ENCODE results near the gene DENND6B. TPM values are rescaled to one million over a fixed set of nuclear protein-coding genes. Genes with fewer than 3 reads are reported as not detected.

DENND6B gene
- total RNA-seq, 2 donors from 2014 or later = 2.2 TPM

- H3K27ac Mint-ChIP-seq = peak overlapping the region in 1 of 2 donors; percentile 81
- no peaks in the 10 kb centered on the region for H3K9me3 Mint-ChIP-seq
- H3K27me3 Mint-ChIP-seq = no peaks in the 10 kb centered on the region
- no peaks in the 10 kb centered on the region for H3K36me3 Mint-ChIP-seq
- H3K4me1 Mint-ChIP-seq (ENCODE audit: low read depth in 2 of 2) = peaks cover 7 to 12% of the 10 kb centered on the region in 2 donors
- ATAC-seq (no peak), DNase-seq (ENCODE audit: low spot score) (peak; percentile 56)
- H3K4me3 Mint-ChIP-seq = peak overlapping the region; percentile 59
These were observed 11.3 kb downstream of the DENND6B start for GRCh38 chr22:50315289-50316113.

- peak; percentile 85 for DNase-seq (ENCODE audit: low spot score)
- H3K9me3 Mint-ChIP-seq = no peaks in the 10 kb centered on the region
- ATAC-seq = peak; percentile 93 to 94
- no peaks in the 10 kb centered on the region for H3K27me3 Mint-ChIP-seq
- peaks cover 7 to 12% of the 10 kb centered on the region in 2 donors for H3K4me1 Mint-ChIP-seq (ENCODE audit: low read depth in 2 of 2)
- no peaks in the 10 kb centered on the region for H3K36me3 Mint-ChIP-seq
- peak overlapping the region; percentile 90 for H3K4me3 Mint-ChIP-seq
- peak overlapping the region; percentile 75 to 81 for H3K27ac Mint-ChIP-seq
These were observed 12.1 kb downstream of the DENND6B start for GRCh38 chr22:50314455-50315288.

- ATAC-seq = no peak
- peak overlapping the region; percentile 57 to 75 for H3K27ac Mint-ChIP-seq
- no peak for DNase-seq (ENCODE audit: low spot score)
- H3K4me1 Mint-ChIP-seq (ENCODE audit: low read depth in 2 of 2) = peaks cover 7 to 12% of the 10 kb centered on the region in 2 donors
- no peaks in the 10 kb centered on the region for H3K36me3 Mint-ChIP-seq
- H3K4me3 Mint-ChIP-seq = peak overlapping the region; percentile 90
- H3K9me3 Mint-ChIP-seq = no peaks in the 10 kb centered on the region
- H3K27me3 Mint-ChIP-seq = no peaks in the 10 kb centered on the region
These were observed 12.7 kb downstream of the DENND6B start for GRCh38 chr22:50314081-50314454.

- no peaks in the 10 kb centered on the region for H3K36me3 Mint-ChIP-seq
- no peak for ATAC-seq
These were observed 13.2 kb downstream of the DENND6B start for GRCh38 chr22:50313600-50313999.

GRCh38 chr22:50313021-50313420 is 13.8 kb downstream of the DENND6B start:
- Mint-ChIP-seq H3K9me3 (no peaks in the 10 kb centered on the region), H3K36me3 (no peaks in the 10 kb centered on the region), H3K4me3 (no peak overlapping the region), H3K27ac (no peak overlapping the region), H3K27me3 (peaks cover 0 to 2% of the 10 kb centered on the region in 2 donors), H3K4me1 (ENCODE audit: low read depth in 2 of 2) (peaks cover 7 to 12% of the 10 kb centered on the region in 2 donors)
- ATAC-seq = no peak
- no peak for DNase-seq (ENCODE audit: low spot score)

More at GRCh38 chr22:50313600-50313999, 13.2 kb downstream of the DENND6B start:
- Mint-ChIP-seq H3K4me3 (peak overlapping the region; percentile 90), H3K4me1 (ENCODE audit: low read depth in 2 of 2) (peaks cover 7 to 12% of the 10 kb centered on the region in 2 donors), H3K27ac (peak overlapping the region in 1 of 2 donors; percentile 57), H3K27me3 (peaks cover 0 to 2% of the 10 kb centered on the region in 2 donors), H3K9me3 (no peaks in the 10 kb centered on the region)
- no peak for DNase-seq (ENCODE audit: low spot score)

GRCh38 chr22:50312371-50312770 is 14.4 kb downstream of the DENND6B start:
- Mint-ChIP-seq H3K4me3 (no peak overlapping the region), H3K27ac (no peak overlapping the region), H3K4me1 (ENCODE audit: low read depth in 2 of 2) (peaks cover 7 to 12% of the 10 kb centered on the region in 2 donors), H3K27me3 (peaks cover 0 to 2% of the 10 kb centered on the region in 2 donors), H3K9me3 (no peaks in the 10 kb centered on the region), H3K36me3 (no peaks in the 10 kb centered on the region)
- DNase-seq (ENCODE audit: low spot score) (no peak), ATAC-seq (no peak)

GRCh38 chr22:50311606-50312351 is 15.0 kb downstream of the DENND6B start:
- Mint-ChIP-seq H3K9me3 (no peaks in the 10 kb centered on the region), H3K36me3 (no peaks in the 10 kb centered on the region), H3K4me1 (ENCODE audit: low read depth in 2 of 2) (peaks cover 7 to 12% of the 10 kb centered on the region in 2 donors), H3K27me3 (peaks cover 0 to 2% of the 10 kb centered on the region in 2 donors), H3K4me3 (no peak overlapping the region), H3K27ac (no peak overlapping the region)
- no peak for DNase-seq (ENCODE audit: low spot score)
- no peak for ATAC-seq

GRCh38 chr22:50310949-50311444 is 15.8 kb downstream of the DENND6B start:
- DNase-seq (ENCODE audit: low spot score) (no peak), ATAC-seq (no peak)
- Mint-ChIP-seq H3K4me3 (no peak overlapping the region), H3K9me3 (no peaks in the 10 kb centered on the region), H3K36me3 (no peaks in the 10 kb centered on the region), H3K27me3 (peaks cover 0 to 6% of the 10 kb centered on the region in 2 donors), H3K4me1 (ENCODE audit: low read depth in 2 of 2) (peaks cover 7 to 15% of the 10 kb centered on the region in 2 donors), H3K27ac (no peak overlapping the region)

- H3K27ac Mint-ChIP-seq = no peak overlapping the region
- H3K36me3 Mint-ChIP-seq = no peaks in the 10 kb centered on the region
- H3K4me3 Mint-ChIP-seq = no peak overlapping the region
- no peaks in the 10 kb centered on the region for H3K9me3 Mint-ChIP-seq
- DNase-seq (ENCODE audit: low spot score) (no peak), ATAC-seq (no peak)
- H3K4me1 Mint-ChIP-seq (ENCODE audit: low read depth in 2 of 2) = peaks cover 7 to 12% of the 10 kb centered on the region in 2 donors
- peaks cover 0 to 8% of the 10 kb centered on the region in 2 donors for H3K27me3 Mint-ChIP-seq
These were observed 16.6 kb downstream of the DENND6B start for GRCh38 chr22:50310031-50310722.

- ATAC-seq = no peak
- DNase-seq (ENCODE audit: low spot score) = no peak
- Mint-ChIP-seq H3K4me3 (no peak overlapping the region), H3K27ac (no peak overlapping the region), H3K4me1 (ENCODE audit: low read depth in 2 of 2) (peaks cover 6 to 9% of the 10 kb centered on the region in 2 donors), H3K9me3 (no peaks in the 10 kb centered on the region), H3K27me3 (peaks cover 0 to 8% of the 10 kb centered on the region in 2 donors), H3K36me3 (no peaks in the 10 kb centered on the region)
These were observed 17.2 kb downstream of the DENND6B start for GRCh38 chr22:50309601-50309991.

GRCh38 chr22:50308986-50309600 is 17.7 kb downstream of the DENND6B start:
- Mint-ChIP-seq H3K27ac (no peak overlapping the region), H3K27me3 (peaks cover 0 to 11% of the 10 kb centered on the region in 2 donors), H3K4me1 (ENCODE audit: low read depth in 2 of 2) (peaks cover 1 to 4% of the 10 kb centered on the region in 2 donors), H3K9me3 (no peaks in the 10 kb centered on the region), H3K4me3 (peak overlapping the region; percentile 37), H3K36me3 (no peaks in the 10 kb centered on the region)
- ATAC-seq = no peak
- DNase-seq (ENCODE audit: low spot score) = no peak

GRCh38 chr22:50308597-50308935 is 18.2 kb downstream of the DENND6B start:
- no peaks in the 10 kb centered on the region for H3K36me3 Mint-ChIP-seq
- H3K9me3 Mint-ChIP-seq = no peaks in the 10 kb centered on the region
- H3K27ac Mint-ChIP-seq = no peak overlapping the region
- H3K27me3 Mint-ChIP-seq = peaks cover 0 to 11% of the 10 kb centered on the region in 2 donors
- DNase-seq (ENCODE audit: low spot score) = no peak
- ATAC-seq = no peak
- H3K4me1 Mint-ChIP-seq (ENCODE audit: low read depth in 2 of 2) = peaks cover 0 to 4% of the 10 kb centered on the region in 2 donors
- H3K4me3 Mint-ChIP-seq = peak overlapping the region; percentile 37

Data from natural killer cell treated with Interleukin-12 subunit alpha and Interleukin-12 subunit beta and Interleukin-15 and Interleukin-18, amount 100 ng/mL, for 72 hours (primary cell).